Panc1 (cell line): ENCODE results near the gene COMMD4.

Experiments used
- CTCF ChIP-seq: fragments of 450-650 bp; IDR thresholded peaks from 2 replicates; pipeline ENCODE4 v1.5.1; 2017; ENCODE audit warnings: mild to moderate bottlenecking
- POLR2AphosphoS5 ChIP-seq: IDR thresholded peaks from 2 replicates; pipeline ENCODE4 v1.6.1; 2012; ENCODE audit warnings: mild to moderate bottlenecking, low read depth, low read length, moderate library complexity

- no peak for TF ChIP-seq CTCF
- TF ChIP-seq POLR2AphosphoS5: no peak
Measured at GRCh38 chr15:75357976-75358673, 22.3 kb downstream of the COMMD4 start.
